HG03354 (cell line): ENCODE measurements around the gene AP1M2.
A peak's percentile ranks its signal among the peaks of the same experiment; 100 is the strongest.
"Not testable (repeated sequence)": the region's sequence is repeated elsewhere in the genome, so short reads cannot be mapped to it uniquely, and the experiment has no call there.

ENCODE experiments used
- ATAC-seq: cut with Tn5 transposase; IDR thresholded peaks from one replicate; pipeline ENCODE4 v1.9.1; 2021; ENCODE audit warnings: mild to moderate bottlenecking; ENCODE audit not compliant: unreplicated experiment, poor library complexity, severe bottlenecking

The AP1M2 gene

GRCh38 chr19:10566658-10567410 lies 20.3 kb downstream of the AP1M2 start:
- no peak for ATAC-seq

- no peak for ATAC-seq
Observed at GRCh38 chr19:10566408-10566657, 20.8 kb downstream of the AP1M2 start.

GRCh38 chr19:10565567-10566407 lies 21.3 kb downstream of the AP1M2 start, which contains the start of gene KRI1:
TSS of gene KRI1 (minus strand) at chr19:10566010. CDS start at chr19:10565999, 11 bp downstream.
- ATAC-seq = peak; percentile 49

GRCh38 chr19:10565028-10565566 lies 22.0 kb downstream of the AP1M2 start:
- ATAC-seq = no peak

GRCh38 chr19:10562609-10563008 lies 24.5 kb downstream of the AP1M2 start:
- no peak for ATAC-seq

- no peak for ATAC-seq
Observed at GRCh38 chr19:10560154-10560553, 27.0 kb downstream of the AP1M2 start.

GRCh38 chr19:10557603-10558197 lies 29.4 kb downstream of the AP1M2 start:
- no peak for ATAC-seq

- ATAC-seq = no peak
Observed at GRCh38 chr19:10555610-10555973, 31.5 kb downstream of the AP1M2 start.

GRCh38 chr19:10554760-10555609 lies 32.1 kb downstream of the AP1M2 start:
- no peak for ATAC-seq

GRCh38 chr19:10553943-10554381 lies 33.1 kb downstream of the AP1M2 start:
- ATAC-seq = peak; percentile 64

GRCh38 chr19:10553087-10553667 lies 33.9 kb downstream of the AP1M2 start:
- no peak for ATAC-seq

GRCh38 chr19:10552510-10553053 lies 34.5 kb downstream of the AP1M2 start:
- ATAC-seq = no peak

GRCh38 chr19:10551698-10552301 lies 35.3 kb downstream of the AP1M2 start:
- ATAC-seq = no peak

GRCh38 chr19:10551006-10551405 lies 36.1 kb downstream of the AP1M2 start:
- not testable (repeated sequence) for ATAC-seq

- ATAC-seq = no peak
Observed at GRCh38 chr19:10550336-10550735, 36.8 kb downstream of the AP1M2 start.

- ATAC-seq = no peak
Observed at GRCh38 chr19:10549733-10550132, 37.4 kb downstream of the AP1M2 start.

GRCh38 chr19:10548746-10549276 lies 38.3 kb downstream of the AP1M2 start:
- no peak for ATAC-seq

- ATAC-seq = no peak
Observed at GRCh38 chr19:10546817-10547216, 40.3 kb downstream of the AP1M2 start.
